HG03432 (cell line): ENCODE measurements around the gene SPTLC3.
A peak's percentile ranks its signal among the peaks of the same experiment; 100 is the strongest.

Experiments
- ATAC-seq: cut with Tn5 transposase; IDR thresholded peaks from one replicate; pipeline ENCODE4 v1.9.1; 2021; ENCODE audit warnings: mild to moderate bottlenecking, moderate library complexity; ENCODE audit not compliant: unreplicated experiment

Gene SPTLC3

GRCh38 chr20:12984069-12984765 is 24.6 kb upstream of the SPTLC3 start:
- no peak for ATAC-seq

GRCh38 chr20:12984863-12985262 is 23.9 kb upstream of the SPTLC3 start:
- ATAC-seq, result no peak

- no peak for ATAC-seq
These were observed 21.5 kb upstream of the SPTLC3 start for GRCh38 chr20:12987261-12987660.

- ATAC-seq, result no peak
These were observed 19.1 kb upstream of the SPTLC3 start for GRCh38 chr20:12989586-12990115.

GRCh38 chr20:12997128-12997655 is 11.6 kb upstream of the SPTLC3 start:
- ATAC-seq, result no peak

- ATAC-seq, result no peak
These were observed 10.7 kb upstream of the SPTLC3 start for GRCh38 chr20:12998046-12998445.

- no peak for ATAC-seq
These were observed 9.6 kb upstream of the SPTLC3 start for GRCh38 chr20:12999201-12999600.

- no peak for ATAC-seq
These were observed 6.5 kb upstream of the SPTLC3 start for GRCh38 chr20:13002251-13002650.

- ATAC-seq, result no peak
These were observed 1.9 kb upstream of the SPTLC3 start for GRCh38 chr20:13006825-13007224.

GRCh38 chr20:13007596-13007995 is 1.2 kb upstream of the SPTLC3 start:
- no peak for ATAC-seq

- peak; percentile 97 for ATAC-seq
These were observed 1.1 kb downstream of the SPTLC3 start for GRCh38 chr20:13009682-13010406.

- ATAC-seq, result no peak
These were observed 4.1 kb downstream of the SPTLC3 start for GRCh38 chr20:13012886-13013285.

- no peak for ATAC-seq
These were observed 4.6 kb downstream of the SPTLC3 start for GRCh38 chr20:13013411-13013810.

- ATAC-seq, result no peak
These were observed 8.5 kb downstream of the SPTLC3 start for GRCh38 chr20:13017235-13017634.

- ATAC-seq, result no peak
These were observed 9.2 kb downstream of the SPTLC3 start for GRCh38 chr20:13017883-13018535.

- ATAC-seq, result no peak
These were observed 12.6 kb downstream of the SPTLC3 start for GRCh38 chr20:13021205-13021970.

- no peak for ATAC-seq
These were observed 13.8 kb downstream of the SPTLC3 start for GRCh38 chr20:13022401-13023155.

- ATAC-seq, result no peak
These were observed 15.8 kb downstream of the SPTLC3 start for GRCh38 chr20:13024596-13024995.

GRCh38 chr20:13025181-13025580 is 16.4 kb downstream of the SPTLC3 start:
- no peak for ATAC-seq

- ATAC-seq, result no peak
These were observed 19.2 kb downstream of the SPTLC3 start for GRCh38 chr20:13028001-13028400.
